GM10248 (cell line): ENCODE data around the gene NPSR1.
"Not testable (repeated sequence)": the region's sequence is repeated elsewhere in the genome, so short reads cannot be mapped to it uniquely, and the experiment has no call there.

Source experiments
- CTCF ChIA-PET: fragments of 300-600 bp; sonication (Branson Sonifier 250); formaldehyde crosslinking; extraction: SDS; loops from one replicate; lab custom pipeline; 2021; ENCODE audit warnings: antibody characterized with exemption; lab: Yijun Ruan, JAX
- POLR2A ChIA-PET: fragments of 350-650 bp; sonication (Branson Sonifier 250); formaldehyde crosslinking; extraction: SDS; loops from one replicate; lab custom pipeline; 2020; ENCODE audit warnings: antibody characterized with exemption; lab: Yijun Ruan, JAX
- DNase-seq: peaks from one replicate; pipeline ENCODE4 v3.0.0; 2012; ENCODE audit errors: extremely low spot score
- CTCF ChIP-seq: IDR thresholded peaks from 2 replicates; pipeline ENCODE4 v1.5.1; 2012; ENCODE audit warnings: mild to moderate bottlenecking, low read depth; ENCODE audit errors: extremely low read depth, missing control alignments, control extremely low read depth

NPSR1 gene

GRCh38 chr7:34869057-34869456 lies 211.0 kb downstream of the NPSR1 start:
- DNase-seq: no peak
- POLR2A ChIA-PET: no interaction called here
- TF ChIP-seq CTCF: no peak
- CTCF ChIA-PET: no interaction called here

GRCh38 chr7:34870041-34870440 lies 212.0 kb downstream of the NPSR1 start:
- DNase-seq, CTCF ChIA-PET, POLR2A ChIA-PET: not testable (repeated sequence)

GRCh38 chr7:34874329-34874728 lies 216.3 kb downstream of the NPSR1 start:
- POLR2A ChIA-PET, CTCF ChIA-PET, DNase-seq: not testable (repeated sequence)

- DNase-seq: no peak
- CTCF ChIA-PET: no interaction called here
- no peak for TF ChIP-seq CTCF
- POLR2A ChIA-PET: no interaction called here
Observed at GRCh38 chr7:34875481-34875880, 217.5 kb downstream of the NPSR1 start.

GRCh38 chr7:34878944-34879735 lies 221.1 kb downstream of the NPSR1 start:
- POLR2A ChIA-PET, DNase-seq, CTCF ChIA-PET: not testable (repeated sequence)

- DNase-seq: no peak
- CTCF ChIA-PET: no interaction called here
- POLR2A ChIA-PET: no interaction called here
- TF ChIP-seq CTCF: no peak
Observed at GRCh38 chr7:34879871-34880270, 221.9 kb downstream of the NPSR1 start.

GRCh38 chr7:34883855-34884254 lies 225.8 kb downstream of the NPSR1 start:
- DNase-seq, CTCF ChIA-PET, POLR2A ChIA-PET: not testable (repeated sequence)

- no peak for DNase-seq
- ChIA-PET CTCF (no interaction called here), POLR2A (no interaction called here)
- no peak for TF ChIP-seq CTCF
Observed at GRCh38 chr7:34886856-34887255, 228.8 kb downstream of the NPSR1 start.

- ChIA-PET POLR2A (no interaction called here), CTCF (interaction anchor here (1.4 kb wide), 1 partner anchor 11 kb away, joined by 4 read pairs; no protein-coding TSS in a partner anchor)
- no peak for DNase-seq
- no peak for TF ChIP-seq CTCF
Observed at GRCh38 chr7:34889951-34890350, 231.9 kb downstream of the NPSR1 start.
